HEK293 (cell line): Measurements from ENCODE around the gene PLAU.
A peak's percentile ranks its signal among the peaks of the same experiment; 100 is the strongest.
"Not testable (repeated sequence)": the region's sequence is repeated elsewhere in the genome, so short reads cannot be mapped to it uniquely, and the experiment has no call there.

Experiments
- CTCF ChIA-PET: fragments of 350-600 bp; formaldehyde crosslinking; extraction: SDS; loops from one replicate; lab custom pipeline; 2021; ENCODE audit warnings: antibody characterized with exemption; lab: Yijun Ruan, JAX
- POLR2A ChIA-PET: fragments of 300-600 bp; formaldehyde crosslinking; extraction: SDS; loops from one replicate; lab custom pipeline; 2020; ENCODE audit warnings: antibody characterized with exemption, inconsistent platforms; lab: Yijun Ruan, JAX
- H3K27ac ChIP-seq: fragments of 200-500 bp; sonication (Bioruptor generic); 2 replicates; pipeline ENCODE4 v1.5.1; 2014; ENCODE audit warnings: low read depth, low read length, control low read depth, inconsistent platforms; ENCODE audit errors: extremely low read depth
- H3K36me3 ChIP-seq, 2 experiments: fragments of 200-500 bp in 1 of 2; sonication (Bioruptor generic) in 1 of 2; 1 replicate in 1 of 2; 2 replicates in 1 of 2; pipeline ENCODE4 v1.5.1; 2014 to 2017; ENCODE audit warnings: inconsistent platforms in 2 of 2, low read length in 2 of 2; ENCODE audit not compliant: control insufficient read depth in 2 of 2, insufficient read depth in 1 of 2
- H3K4me1 ChIP-seq: fragments of 200-500 bp; sonication (Bioruptor generic); 2 replicates; pipeline ENCODE4 v1.5.1; 2014; ENCODE audit warnings: mild to moderate bottlenecking, low read length, inconsistent platforms; ENCODE audit not compliant: control insufficient read depth, insufficient read depth
- H3K4me3 ChIP-seq: 2 replicates; pipeline ENCODE4 v1.5.1; 2011; ENCODE audit warnings: low read depth, mild to moderate bottlenecking, control low read depth, low read length, moderate library complexity
- H3K9me3 ChIP-seq: fragments of 200-500 bp; sonication (Bioruptor generic); 2 replicates; pipeline ENCODE4 v1.5.1; 2014; ENCODE audit warnings: low read depth, low read length, inconsistent platforms; ENCODE audit not compliant: control insufficient read depth, insufficient read depth
- INSM2 ChIP-seq: fragments of 450-650 bp; formaldehyde crosslinking; IDR thresholded peaks from 2 replicates; pipeline ENCODE4 v1.5.1; 2016; ENCODE audit warnings: missing biosample characterization, missing genetic modification characterization
- KLF16 ChIP-seq: fragments of 450-650 bp; formaldehyde crosslinking; IDR thresholded peaks from 2 replicates; pipeline ENCODE4 v1.5.1; 2017; ENCODE audit warnings: missing biosample characterization, missing genetic modification characterization
- MEIS1 ChIP-seq: sonication (generic); formaldehyde crosslinking; IDR thresholded peaks from 2 replicates; pipeline ENCODE4 v1.8.1; 2022; ENCODE audit warnings: missing genetic modification reagents, mild to moderate bottlenecking, borderline replicate concordance
- OSR2 ChIP-seq: fragments of 450-650 bp; formaldehyde crosslinking; IDR thresholded peaks from 2 replicates; pipeline ENCODE4 v1.5.1; 2016; ENCODE audit warnings: missing biosample characterization, missing genetic modification characterization
- PRDM2 ChIP-seq: fragments of 450-650 bp; formaldehyde crosslinking; IDR thresholded peaks from 2 replicates; pipeline ENCODE4 v1.5.1; 2016; ENCODE audit warnings: missing biosample characterization, missing genetic modification characterization, borderline replicate concordance
- ZFP41 ChIP-seq: fragments of 450-650 bp; formaldehyde crosslinking; IDR thresholded peaks from 2 replicates; pipeline ENCODE4 v1.5.1; 2016; ENCODE audit warnings: missing biosample characterization, missing genetic modification characterization, borderline replicate concordance
- ZNF121 ChIP-seq: fragments of 450-650 bp; formaldehyde crosslinking; IDR thresholded peaks from 2 replicates; pipeline ENCODE4 v1.5.1; 2016; ENCODE audit warnings: missing biosample characterization, missing genetic modification characterization
- ZNF16 ChIP-seq: fragments of 450-650 bp; formaldehyde crosslinking; IDR thresholded peaks from 2 replicates; pipeline ENCODE4 v1.5.1; 2016; ENCODE audit warnings: low read depth, missing biosample characterization, missing genetic modification characterization
- ZNF2 ChIP-seq: fragments of 450-650 bp; formaldehyde crosslinking; IDR thresholded peaks from 2 replicates; pipeline ENCODE4 v1.5.1; 2016; ENCODE audit warnings: missing biosample characterization, missing genetic modification characterization
- ZNF223 ChIP-seq: fragments of 450-650 bp; formaldehyde crosslinking; IDR thresholded peaks from 2 replicates; pipeline ENCODE4 v1.5.1; 2016; ENCODE audit warnings: missing biosample characterization, missing genetic modification characterization
- ZNF335 ChIP-seq: fragments of 450-650 bp; formaldehyde crosslinking; conservative IDR thresholded peaks from 2 replicates; pipeline ENCODE4 v1.5.1; 2016; ENCODE audit warnings: missing biosample characterization, missing genetic modification characterization
- ZNF571 ChIP-seq: fragments of 450-650 bp; formaldehyde crosslinking; IDR thresholded peaks from 2 replicates; pipeline ENCODE4 v1.5.0; 2017; ENCODE audit warnings: missing biosample characterization, missing genetic modification characterization
- ZNF670 ChIP-seq: fragments of 450-650 bp; formaldehyde crosslinking; IDR thresholded peaks from 2 replicates; pipeline ENCODE4 v1.5.1; 2016; ENCODE audit warnings: missing biosample characterization, missing genetic modification characterization, low read depth
- ZNF792 ChIP-seq: fragments of 450-650 bp; formaldehyde crosslinking; IDR thresholded peaks from 2 replicates; pipeline ENCODE4 v1.5.1; 2016; ENCODE audit warnings: missing biosample characterization, missing genetic modification characterization
- TF ChIP-seq, protein P1 (sequence below): fragments of 450-650 bp; formaldehyde crosslinking; IDR thresholded peaks from 2 replicates; pipeline ENCODE4 v1.5.1; 2016; ENCODE audit warnings: missing biosample characterization, missing genetic modification characterization, borderline replicate concordance

The PLAU gene

GRCh38 chr10:73890261-73890660 lies 20.7 kb upstream of the PLAU start:
- H3K4me3 ChIP-seq, result no peak overlapping the region
- no peaks in the 10 kb centered on the region for H3K9me3 ChIP-seq
- CTCF ChIA-PET, result interaction anchor here (0.5 to 9.5 kb wide), 10 partner anchors 10 to 201 kb away, joined by 3 to 182 read pairs (median 4); no protein-coding TSS in a partner anchor
- peaks cover 11% of the 10 kb centered on the region for H3K4me1 ChIP-seq
- H3K36me3 ChIP-seq, result no peaks in the 10 kb centered on the region
- H3K27ac ChIP-seq, result no peak overlapping the region
- POLR2A ChIA-PET, result no interaction called here
- TF ChIP-seq ZNF2 (tag by site-specific recombination), result no peak
- peak; percentile 66 for TF ChIP-seq ZNF121 (tag by site-specific recombination)
- no peak for TF ChIP-seq MEIS1 (CRISPR knock-in tag)
- no peak for TF ChIP-seq PRDM2 (tag by site-specific recombination)
- TF ChIP-seq ZNF335 (tag by site-specific recombination), result no peak
- TF ChIP-seq, all 188 proteins: peak for 1

DNA sequence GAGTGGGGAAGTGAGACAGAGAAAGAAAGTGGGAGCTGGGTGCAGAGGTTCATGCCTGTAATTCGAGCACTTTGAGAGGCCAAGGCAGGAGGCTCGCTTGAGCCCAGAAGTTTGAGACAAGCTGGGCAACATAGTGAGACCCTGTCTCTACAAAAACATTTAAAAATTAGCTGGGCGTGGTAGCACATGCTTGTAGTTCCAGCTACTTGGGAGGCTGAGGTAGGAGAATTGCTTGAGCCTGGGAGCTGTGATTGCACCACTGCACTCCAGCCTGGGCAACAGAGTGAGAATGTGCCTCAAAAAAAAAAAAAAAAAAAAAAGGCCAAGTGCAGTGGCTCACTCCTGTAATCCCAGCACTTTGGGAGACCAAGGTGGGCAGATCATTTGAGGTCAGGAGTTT lies 20.1 kb upstream of the PLAU start:
- POLR2A ChIA-PET, H3K36me3 ChIP-seq, H3K4me3 ChIP-seq, H3K27ac ChIP-seq, H3K9me3 ChIP-seq: not testable (repeated sequence)
- CTCF ChIA-PET, result interaction anchor here (0.5 to 9.5 kb wide), 9 partner anchors 10 to 200 kb away, joined by 3 to 182 read pairs (median 3); no protein-coding TSS in a partner anchor
- H3K4me1 ChIP-seq, result peaks cover 11% of the 10 kb centered on the region

- Histone ChIP-seq H3K27ac (no peak overlapping the region), H3K36me3 (no peaks in the 10 kb centered on the region), H3K4me1 (peaks cover 11% of the 10 kb centered on the region), H3K4me3 (no peak overlapping the region), H3K9me3 (no peaks in the 10 kb centered on the region)
- ChIA-PET POLR2A (no interaction called here), CTCF (interaction anchor here (0.6 to 9.5 kb wide), 7 partner anchors 10 to 233 kb away, joined by 3 to 182 read pairs (median 9); no protein-coding TSS in a partner anchor)
- TF ChIP-seq ZNF670 (tag by site-specific recombination), result no peak
- no peak for TF ChIP-seq ZNF571 (tag by site-specific recombination)
- no peak for TF ChIP-seq INSM2 (tag by site-specific recombination)
- TF ChIP-seq ZNF223 (tag by site-specific recombination), result no peak
- no peak for TF ChIP-seq ZNF792 (tag by site-specific recombination)
- no peak for TF ChIP-seq ZFP41 (tag by site-specific recombination)
- TF ChIP-seq ZNF16 (tag by site-specific recombination), result no peak
- TF ChIP-seq, protein P1, sequence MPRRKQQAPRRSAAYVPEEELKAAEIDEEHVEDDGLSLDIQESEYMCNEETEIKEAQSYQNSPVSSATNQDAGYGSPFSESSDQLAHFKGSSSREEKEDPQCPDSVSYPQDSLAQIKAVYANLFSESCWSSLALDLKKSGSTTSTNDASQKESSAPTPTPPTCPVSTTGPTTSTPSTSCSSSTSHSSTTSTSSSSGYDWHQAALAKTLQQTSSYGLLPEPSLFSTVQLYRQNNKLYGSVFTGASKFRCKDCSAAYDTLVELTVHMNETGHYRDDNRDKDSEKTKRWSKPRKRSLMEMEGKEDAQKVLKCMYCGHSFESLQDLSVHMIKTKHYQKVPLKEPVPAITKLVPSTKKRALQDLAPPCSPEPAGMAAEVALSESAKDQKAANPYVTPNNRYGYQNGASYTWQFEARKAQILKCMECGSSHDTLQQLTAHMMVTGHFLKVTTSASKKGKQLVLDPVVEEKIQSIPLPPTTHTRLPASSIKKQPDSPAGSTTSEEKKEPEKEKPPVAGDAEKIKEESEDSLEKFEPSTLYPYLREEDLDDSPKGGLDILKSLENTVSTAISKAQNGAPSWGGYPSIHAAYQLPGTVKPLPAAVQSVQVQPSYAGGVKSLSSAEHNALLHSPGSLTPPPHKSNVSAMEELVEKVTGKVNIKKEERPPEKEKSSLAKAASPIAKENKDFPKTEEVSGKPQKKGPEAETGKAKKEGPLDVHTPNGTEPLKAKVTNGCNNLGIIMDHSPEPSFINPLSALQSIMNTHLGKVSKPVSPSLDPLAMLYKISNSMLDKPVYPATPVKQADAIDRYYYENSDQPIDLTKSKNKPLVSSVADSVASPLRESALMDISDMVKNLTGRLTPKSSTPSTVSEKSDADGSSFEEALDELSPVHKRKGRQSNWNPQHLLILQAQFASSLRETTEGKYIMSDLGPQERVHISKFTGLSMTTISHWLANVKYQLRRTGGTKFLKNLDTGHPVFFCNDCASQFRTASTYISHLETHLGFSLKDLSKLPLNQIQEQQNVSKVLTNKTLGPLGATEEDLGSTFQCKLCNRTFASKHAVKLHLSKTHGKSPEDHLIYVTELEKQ (tag by site-specific recombination), result no peak
- no peak for TF ChIP-seq KLF16 (tag by site-specific recombination)
- TF ChIP-seq OSR2 (tag by site-specific recombination), result no peak
Measured at GRCh38 chr10:73891540-73891939, 19.4 kb upstream of the PLAU start.
